H9 (cell line): ENCODE data around the gene ENG. TPM values are rescaled to one million over a fixed set of nuclear protein-coding genes. Genes with fewer than 3 reads are reported as not detected.

Source experiments
- DNase-seq: peaks from one replicate; pipeline ENCODE4 v3.0.0-alpha.2; 2017
- H2AFZ ChIP-seq: one replicate; pipeline ENCODE4 v1.6.1; 2013; ENCODE audit warnings: mild to moderate bottlenecking, low read length, control low read depth, moderate library complexity
- H2AK5ac ChIP-seq: 2 replicates; pipeline ENCODE4 v1.6.1; 2013; ENCODE audit warnings: low read length, control low read depth, mixed read lengths; ENCODE audit not compliant: insufficient read length
- H2BK120ac ChIP-seq: one replicate; pipeline ENCODE4 v1.6.1; 2013; ENCODE audit warnings: low read depth, mild to moderate bottlenecking, low read length, control low read depth, inconsistent platforms; ENCODE audit not compliant: poor library complexity, severe bottlenecking
- H2BK12ac ChIP-seq: 2 replicates; pipeline ENCODE4 v1.6.1; 2013; ENCODE audit warnings: low read length, control low read depth, mixed read lengths, low read depth; ENCODE audit not compliant: insufficient read length
- H2BK15ac ChIP-seq: 2 replicates; pipeline ENCODE4 v1.6.1; 2013; ENCODE audit warnings: low read depth, low read length, control low read depth
- H2BK20ac ChIP-seq: one replicate; pipeline ENCODE4 v1.6.1; 2013; ENCODE audit warnings: low read depth, mild to moderate bottlenecking, low read length, control low read depth, inconsistent platforms; ENCODE audit not compliant: poor library complexity, severe bottlenecking
- H2BK5ac ChIP-seq: 2 replicates; pipeline ENCODE4 v1.6.1; 2013; ENCODE audit warnings: low read length, control low read depth, mixed read lengths; ENCODE audit not compliant: insufficient read length
- H3K14ac ChIP-seq: 2 replicates; pipeline ENCODE4 v1.6.1; 2013; ENCODE audit warnings: low read length, control low read depth; ENCODE audit not compliant: insufficient read depth
- H3K18ac ChIP-seq: 2 replicates; pipeline ENCODE4 v1.6.1; 2013; ENCODE audit warnings: low read depth, mild to moderate bottlenecking, mixed read lengths, low read length, control low read depth; ENCODE audit not compliant: insufficient read length
- H3K23ac ChIP-seq: 2 replicates; pipeline ENCODE4 v1.6.1; 2013; ENCODE audit warnings: low read length, control low read depth, mixed read lengths, low read depth; ENCODE audit not compliant: insufficient read length
- H3K23me2 ChIP-seq: 2 replicates; pipeline ENCODE4 v1.6.1; 2013; ENCODE audit warnings: low read depth, mild to moderate bottlenecking, mixed read lengths, low read length, control low read depth; ENCODE audit not compliant: insufficient read length, poor library complexity, severe bottlenecking
- H3K27ac ChIP-seq: 2 replicates; pipeline ENCODE4 v1.5.1; 2013; ENCODE audit warnings: low read length, control low read depth, mixed read lengths, low read depth; ENCODE audit not compliant: insufficient read length
- H3K27me3 ChIP-seq: 2 replicates; pipeline ENCODE4 v1.6.1; 2013; ENCODE audit warnings: low read length, control low read depth, inconsistent platforms; ENCODE audit not compliant: insufficient read depth
- H3K4ac ChIP-seq: 2 replicates; pipeline ENCODE4 v1.6.1; 2013; ENCODE audit warnings: low read depth, mild to moderate bottlenecking, control low read depth, inconsistent platforms, low read length, moderate library complexity
- H3K4me1 ChIP-seq: 2 replicates; pipeline ENCODE4 v1.6.1; 2013; ENCODE audit warnings: low read length, control low read depth, inconsistent platforms; ENCODE audit not compliant: insufficient read depth
- H3K4me2 ChIP-seq: 2 replicates; pipeline ENCODE4 v1.6.1; 2013; ENCODE audit warnings: low read length, control low read depth, mixed read lengths; ENCODE audit not compliant: insufficient read length, insufficient read depth
- H3K56ac ChIP-seq: 2 replicates; pipeline ENCODE4 v1.6.1; 2013; ENCODE audit warnings: low read depth, mild to moderate bottlenecking, mixed read lengths, low read length, control low read depth; ENCODE audit not compliant: insufficient read length
- H3K79me1 ChIP-seq: 2 replicates; pipeline ENCODE4 v1.6.1; 2013; ENCODE audit warnings: low read depth, mild to moderate bottlenecking, moderate library complexity, low read length, control low read depth, inconsistent platforms; ENCODE audit not compliant: insufficient read depth, poor library complexity, severe bottlenecking
- H3K79me2 ChIP-seq: 2 replicates; pipeline ENCODE4 v1.6.1; 2013; ENCODE audit warnings: low read length, control low read depth, inconsistent platforms; ENCODE audit not compliant: insufficient read depth
- H3K9ac ChIP-seq: 2 replicates; pipeline ENCODE4 v1.6.1; 2013; ENCODE audit warnings: low read length, control low read depth, mixed read lengths; ENCODE audit not compliant: insufficient read length; ENCODE audit errors: extremely low read depth
- H3K9me3 ChIP-seq: one replicate; pipeline ENCODE4 v1.6.1; 2013; ENCODE audit warnings: low read depth, low read length, inconsistent platforms; ENCODE audit not compliant: control insufficient read depth
- H3T11ph ChIP-seq: one replicate; pipeline ENCODE4 v1.6.1; 2013; ENCODE audit warnings: mild to moderate bottlenecking, low read length, control low read depth, inconsistent platforms
- H4K20me1 ChIP-seq: one replicate; pipeline ENCODE4 v1.6.1; 2013; ENCODE audit not compliant: control insufficient read depth, insufficient read length, insufficient read depth
- H4K5ac ChIP-seq: 2 replicates; pipeline ENCODE4 v1.6.1; 2013; ENCODE audit warnings: low read depth, mild to moderate bottlenecking, mixed read lengths, low read length, control low read depth; ENCODE audit not compliant: insufficient read length
- H4K8ac ChIP-seq: replicated peaks from 2 replicates; pipeline ENCODE4 v1.6.1; 2013; ENCODE audit warnings: low read length, control low read depth, mixed read lengths, low read depth; ENCODE audit not compliant: insufficient read length
- H4K91ac ChIP-seq: 2 replicates; pipeline ENCODE4 v1.6.1; 2013; ENCODE audit warnings: low read depth, mild to moderate bottlenecking, moderate library complexity, mixed read lengths, low read length, control low read depth; ENCODE audit not compliant: insufficient read length
- H3K27ac Mint-ChIP-seq, 3 experiments: 2 replicates in 2 of 3; 3 replicates in 1 of 3; pipeline ENCODE4 v1.8.0; 2020 to 2021; ENCODE audit warnings: mixed read lengths in 3 of 3, mild to moderate bottlenecking in 1 of 3, moderate library complexity in 1 of 3
- H3K27me3 Mint-ChIP-seq: 2 replicates; pipeline ENCODE4 v1.8.0; 2021; ENCODE audit warnings: low read depth, mild to moderate bottlenecking, moderate library complexity, mixed read lengths
- H3K36me3 Mint-ChIP-seq, 3 experiments: 2 replicates in 2 of 3; 3 replicates in 1 of 3; pipeline ENCODE4 v1.8.0; 2020 to 2021; ENCODE audit warnings: low read depth in 3 of 3, mixed read lengths in 3 of 3; ENCODE audit not compliant: insufficient read depth in 1 of 3
- H3K4me1 Mint-ChIP-seq, 2 experiments: 2 replicates each; pipeline ENCODE4 v1.8.0; 2020; ENCODE audit warnings: mixed read lengths in 2 of 2
- H3K4me3 Mint-ChIP-seq, 2 experiments: 2 replicates in 1 of 2; 3 replicates in 1 of 2; pipeline ENCODE4 v1.8.0; 2020 to 2021; ENCODE audit warnings: mild to moderate bottlenecking in 2 of 2, mixed read lengths in 2 of 2, moderate library complexity in 1 of 2
- H3K9me3 Mint-ChIP-seq, 2 experiments: 2 replicates in 1 of 2; 3 replicates in 1 of 2; pipeline ENCODE4 v1.8.0; 2020; ENCODE audit warnings: mild to moderate bottlenecking in 2 of 2, mixed read lengths in 2 of 2, moderate library complexity in 1 of 2
- CTCF ChIP-seq: fragments of 200-600 bp; sonication (generic); conservative IDR thresholded peaks from 3 replicates; pipeline ENCODE4 v1.8.0; 2021; ENCODE audit warnings: antibody characterized with exemption, mild to moderate bottlenecking
- WGBS: extraction: QIAGEN DNeasy Blood & Tissue Kit; methylation state at CpG from one replicate; pipeline ENCODE4 v1.1.7; 2013; ENCODE audit warnings: missing lambda C conversion rate, low lambda C conversion rate, mixed read lengths; ENCODE audit not compliant: insufficient read length; ENCODE audit errors: extremely low coverage; 5-methylcytosine and 5-hydroxymethylcytosine counted together
- total RNA-seq: library from RNA; stranded (reverse); gene quantifications from 2 replicates; pipeline ENCODE4 v1.2.1, GENCODE V29; 2021

ENG gene
- total RNA-seq, 1 experiment from 2014 or later: 2.1 TPM

- no peaks in the 10 kb centered on the region for H4K20me1 ChIP-seq
- H3K18ac ChIP-seq: no peak overlapping the region
- H3K23me2 ChIP-seq: peaks cover 2% of the 10 kb centered on the region
- no peaks in the 10 kb centered on the region; the same call in 1 of the 2 replicates for H3K4me1 ChIP-seq
- H2BK5ac ChIP-seq: no peak overlapping the region
- H3K27me3 Mint-ChIP-seq: no peaks in the 10 kb centered on the region
- H4K8ac ChIP-seq: no peak overlapping the region
- no peak overlapping the region for H2BK120ac ChIP-seq
- no peak overlapping the region for H3K23ac ChIP-seq
- no peaks in the 10 kb centered on the region for H3K9me3 ChIP-seq
- H3T11ph ChIP-seq: no peak overlapping the region
- WGBS: no CpG with 5 or more reads among the region's 17 CpGs
- peaks cover 17 to 48% (median 47%) of the 10 kb centered on the region in 3 experiments for H3K36me3 Mint-ChIP-seq
- no peaks in the 10 kb centered on the region for H3K9me3 Mint-ChIP-seq
- H4K5ac ChIP-seq: no peak overlapping the region
- H2BK12ac ChIP-seq: no peak overlapping the region
- H3K79me1 ChIP-seq: peaks cover 3% of the 10 kb centered on the region
- H3K27ac ChIP-seq: no peak overlapping the region
- H2BK20ac ChIP-seq: no peak overlapping the region
- no peak overlapping the region for H3K4me2 ChIP-seq
- no peak overlapping the region for H2BK15ac ChIP-seq
- no peaks in the 10 kb centered on the region for H3K27me3 ChIP-seq
- H3K9ac ChIP-seq: no peak overlapping the region
- no peak for TF ChIP-seq CTCF
- no peak overlapping the region for H2AK5ac ChIP-seq
- DNase-seq: no peak
- H3K27ac Mint-ChIP-seq: no peak overlapping the region
- H3K79me2 ChIP-seq: peaks cover 3% of the 10 kb centered on the region; the same call in 1 of the 2 replicates
- H3K56ac ChIP-seq: no peak overlapping the region
- no peak overlapping the region for H3K4ac ChIP-seq
- H4K91ac ChIP-seq: no peak overlapping the region
- H3K4me1 Mint-ChIP-seq: peaks cover 4 to 11% of the 10 kb centered on the region in 2 experiments
- no peak overlapping the region for H2AFZ ChIP-seq
- no peak overlapping the region for H3K14ac ChIP-seq
- H3K4me3 Mint-ChIP-seq: no peak overlapping the region
These were observed 46.0 kb downstream of the ENG start for GRCh38 chr9:127808347-127809001.
